ENCODE results near the gene NUP93. TPM values are rescaled to one million over a fixed set of nuclear protein-coding genes. Genes with fewer than 3 reads are reported as not detected.

Gene NUP93
- total RNA-seq, 1 donor from 2014 or later = 57.2 TPM

- H3K27me3 ChIP-seq = no peaks in the 10 kb centered on the region
- ATAC-seq (no peak), DNase-seq (no peak)
- intact Hi-C loops (cut with DNase I) = no loop called here
- no peak overlapping the region for H3K4me3 ChIP-seq
- no peaks in the 10 kb centered on the region for H3K36me3 ChIP-seq
- no peak for TF ChIP-seq CTCF (IDR thresholded peaks at IDR 0.05)
- no peak overlapping the region for H3K27ac ChIP-seq
- H3K9me3 ChIP-seq = no peaks in the 10 kb centered on the region
- H3K4me1 ChIP-seq = peaks cover 16% of the 10 kb centered on the region
Observed at GRCh38 chr16:56753410-56753809, 23.5 kb downstream of the NUP93 start.

GRCh38 chr16:56755038-56755437 is 25.1 kb downstream of the NUP93 start:
- peaks cover 18% of the 10 kb centered on the region for H3K4me1 ChIP-seq
- no peak for ATAC-seq
- no peak for TF ChIP-seq CTCF (IDR thresholded peaks at IDR 0.05)

GRCh38 chr16:56758432-56758831 is 28.5 kb downstream of the NUP93 start:
- DNase-seq (no peak), ATAC-seq (peak; percentile 33)
- Histone ChIP-seq H3K27me3 (no peaks in the 10 kb centered on the region), H3K9me3 (no peaks in the 10 kb centered on the region), H3K4me1 (peaks cover 13% of the 10 kb centered on the region), H3K4me3 (no peak overlapping the region), H3K27ac (no peak overlapping the region), H3K36me3 (peaks cover 20% of the 10 kb centered on the region)
- intact Hi-C loops (cut with DNase I) = no loop called here
- TF ChIP-seq CTCF (IDR thresholded peaks at IDR 0.05) = no peak

More at GRCh38 chr16:56755038-56755437, 25.1 kb downstream of the NUP93 start:
- Histone ChIP-seq H3K36me3 (peaks cover 14% of the 10 kb centered on the region), H3K9me3 (no peaks in the 10 kb centered on the region), H3K27ac (no peak overlapping the region), H3K4me3 (no peak overlapping the region), H3K27me3 (no peaks in the 10 kb centered on the region)
- DNase-seq = no peak
- intact Hi-C loops (cut with DNase I) = no loop called here

- ATAC-seq = peak; percentile 62
- H3K4me1 ChIP-seq = peaks cover 13% of the 10 kb centered on the region
Observed at GRCh38 chr16:56758930-56759329, 29.0 kb downstream of the NUP93 start.

GRCh38 chr16:56763291-56763916 is 33.5 kb downstream of the NUP93 start:
- TF ChIP-seq CTCF (IDR thresholded peaks at IDR 0.05) = no peak
- no peak for ATAC-seq
- intact Hi-C loops (cut with DNase I) = no loop called here

More at GRCh38 chr16:56758930-56759329, 29.0 kb downstream of the NUP93 start:
- Histone ChIP-seq H3K4me3 (no peak overlapping the region), H3K9me3 (no peaks in the 10 kb centered on the region), H3K27me3 (no peaks in the 10 kb centered on the region), H3K36me3 (peaks cover 20% of the 10 kb centered on the region), H3K27ac (no peak overlapping the region)
- DNase-seq = no peak
- TF ChIP-seq CTCF (IDR thresholded peaks at IDR 0.05) = no peak
- intact Hi-C loops (cut with DNase I) = no loop called here

More at GRCh38 chr16:56763291-56763916, 33.5 kb downstream of the NUP93 start:
- no peak for DNase-seq
- Histone ChIP-seq H3K4me3 (no peak overlapping the region), H3K27me3 (no peaks in the 10 kb centered on the region), H3K36me3 (peaks cover 20% of the 10 kb centered on the region), H3K9me3 (no peaks in the 10 kb centered on the region), H3K4me1 (peaks cover 6% of the 10 kb centered on the region), H3K27ac (no peak overlapping the region)

Data from upper lobe of right lung (tissue), 1 donor.